A673 (cell line): Measurements from ENCODE around the gene PRAF2.

ENCODE experiments used
- CTCF ChIP-seq: fragments of 300-800, 200-600 bp; sonication (generic); conservative IDR thresholded peaks from 2 replicates; pipeline ENCODE4 v1.5.1; 2017; ENCODE audit warnings: low read depth, mild to moderate bottlenecking, antibody characterized with exemption, low read length, moderate library complexity, mixed read lengths
- EZH2 ChIP-seq: fragments of 200-600 bp; sonication (generic); IDR thresholded peaks from 2 replicates; pipeline ENCODE4 v1.6.1; 2017; ENCODE audit warnings: borderline replicate concordance, low read depth, mild to moderate bottlenecking, mixed read lengths, antibody characterized with exemption, low read length; ENCODE audit not compliant: poor library complexity, severe bottlenecking

GRCh38 chrX:49082271-49082871, 8.6 kb upstream of the PRAF2 start:
- TF ChIP-seq CTCF, result no peak
- TF ChIP-seq EZH2, result no peak
